ENCODE data around the gene ARID1B.

ARID1B gene

DNA sequence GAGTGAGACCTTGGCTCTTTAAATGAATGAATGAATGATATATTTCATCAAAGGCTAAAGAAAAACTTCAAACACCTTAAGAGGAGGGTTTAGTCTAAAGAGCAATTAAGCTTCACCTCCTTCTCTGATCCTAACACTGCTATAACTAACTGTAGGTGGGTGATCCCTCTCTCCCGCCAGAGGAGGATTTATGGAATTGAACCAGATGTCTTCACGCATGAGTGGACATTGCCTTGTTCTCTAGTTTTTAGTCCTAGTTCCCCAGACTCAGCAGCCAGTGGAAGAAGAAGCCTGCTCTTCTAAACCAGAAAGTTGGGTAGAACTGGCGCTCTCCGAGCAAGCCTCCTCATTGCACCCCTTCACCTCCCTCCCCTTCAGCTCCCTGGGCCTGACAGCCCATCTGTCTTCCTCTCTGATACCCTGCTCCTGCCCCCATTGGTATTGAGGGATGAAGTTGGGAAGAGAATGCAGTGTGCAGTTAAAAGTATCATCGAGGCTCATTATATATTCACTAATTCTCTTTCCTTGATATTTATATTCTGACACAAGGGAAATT is 142.7 kb downstream of the ARID1B start:
- DNase-seq = peak; percentile 43
- TF ChIP-seq, protein P1, sequence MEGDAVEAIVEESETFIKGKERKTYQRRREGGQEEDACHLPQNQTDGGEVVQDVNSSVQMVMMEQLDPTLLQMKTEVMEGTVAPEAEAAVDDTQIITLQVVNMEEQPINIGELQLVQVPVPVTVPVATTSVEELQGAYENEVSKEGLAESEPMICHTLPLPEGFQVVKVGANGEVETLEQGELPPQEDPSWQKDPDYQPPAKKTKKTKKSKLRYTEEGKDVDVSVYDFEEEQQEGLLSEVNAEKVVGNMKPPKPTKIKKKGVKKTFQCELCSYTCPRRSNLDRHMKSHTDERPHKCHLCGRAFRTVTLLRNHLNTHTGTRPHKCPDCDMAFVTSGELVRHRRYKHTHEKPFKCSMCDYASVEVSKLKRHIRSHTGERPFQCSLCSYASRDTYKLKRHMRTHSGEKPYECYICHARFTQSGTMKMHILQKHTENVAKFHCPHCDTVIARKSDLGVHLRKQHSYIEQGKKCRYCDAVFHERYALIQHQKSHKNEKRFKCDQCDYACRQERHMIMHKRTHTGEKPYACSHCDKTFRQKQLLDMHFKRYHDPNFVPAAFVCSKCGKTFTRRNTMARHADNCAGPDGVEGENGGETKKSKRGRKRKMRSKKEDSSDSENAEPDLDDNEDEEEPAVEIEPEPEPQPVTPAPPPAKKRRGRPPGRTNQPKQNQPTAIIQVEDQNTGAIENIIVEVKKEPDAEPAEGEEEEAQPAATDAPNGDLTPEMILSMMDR (IDR thresholded peaks at IDR 0.05; ENCODE audit: low read depth, low read length) = no peak
- Histone ChIP-seq H3K9me3 (no peaks in the 10 kb centered on the region), H3K4me3 (ENCODE audit: low read depth, low read length) (no peak overlapping the region), H3K4me1 (peaks cover 14% of the 10 kb centered on the region), H3K27me3 (no peaks in the 10 kb centered on the region), H3K36me3 (no peaks in the 10 kb centered on the region)

DNA sequence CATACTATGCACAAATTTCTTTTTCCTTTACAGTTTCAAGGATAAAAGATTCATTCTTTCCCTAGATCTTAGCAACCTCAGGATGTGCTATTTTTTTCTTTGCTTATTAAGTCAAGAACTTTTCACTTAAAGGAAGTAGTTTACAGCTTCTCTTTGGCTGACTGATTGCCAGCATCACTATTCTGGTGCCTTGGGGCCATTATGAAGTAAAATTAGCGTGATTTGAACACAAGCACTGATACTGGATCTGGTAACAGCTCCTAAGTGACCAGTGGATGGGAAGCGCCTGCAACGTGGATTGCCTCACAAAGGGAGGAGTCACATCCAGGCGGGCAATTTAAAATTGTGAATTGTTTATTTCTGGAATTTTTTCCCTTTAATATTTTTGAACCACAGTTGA is 147.1 kb downstream of the ARID1B start:
- TF ChIP-seq, protein P1 (IDR thresholded peaks at IDR 0.05; ENCODE audit: low read depth, low read length) = no peak
- Histone ChIP-seq H3K4me3 (ENCODE audit: low read depth, low read length) (no peak overlapping the region), H3K9me3 (no peaks in the 10 kb centered on the region), H3K27me3 (no peaks in the 10 kb centered on the region), H3K4me1 (peaks cover 21% of the 10 kb centered on the region), H3K36me3 (no peaks in the 10 kb centered on the region; the same call in 1 of the 2 replicates)
- no peak for DNase-seq

DNA sequence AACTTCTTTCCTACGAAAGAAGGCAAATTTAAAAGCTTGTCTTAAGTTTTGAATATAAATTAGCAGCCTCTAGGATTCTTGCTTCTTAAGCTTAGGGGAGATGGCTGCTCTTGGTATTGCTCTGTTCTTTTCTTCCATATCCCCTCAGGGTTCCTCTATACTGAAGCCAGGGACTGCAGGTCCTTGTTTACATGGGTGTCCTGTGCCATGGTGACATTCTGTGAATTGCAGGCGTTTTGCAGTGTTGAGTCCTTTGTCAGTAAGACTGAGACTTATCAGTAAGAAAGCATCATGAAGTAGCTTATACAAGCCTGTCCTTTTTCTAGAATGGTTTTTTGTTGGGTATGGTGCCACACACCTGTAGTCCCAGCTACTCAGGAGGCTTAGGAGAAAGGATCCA is 147.8 kb downstream of the ARID1B start:
- no peaks in the 10 kb centered on the region for H3K9me3 ChIP-seq
- no peaks in the 10 kb centered on the region for H3K27me3 ChIP-seq
- DNase-seq = no peak
- TF ChIP-seq, protein P1 (IDR thresholded peaks at IDR 0.05; ENCODE audit: low read depth, low read length) = no peak
- H3K4me3 ChIP-seq (ENCODE audit: low read depth, low read length) = no peak overlapping the region
- H3K36me3 ChIP-seq = no peaks in the 10 kb centered on the region; the same call in 1 of the 2 replicates
- peaks cover 18% of the 10 kb centered on the region for H3K4me1 ChIP-seq

DNA sequence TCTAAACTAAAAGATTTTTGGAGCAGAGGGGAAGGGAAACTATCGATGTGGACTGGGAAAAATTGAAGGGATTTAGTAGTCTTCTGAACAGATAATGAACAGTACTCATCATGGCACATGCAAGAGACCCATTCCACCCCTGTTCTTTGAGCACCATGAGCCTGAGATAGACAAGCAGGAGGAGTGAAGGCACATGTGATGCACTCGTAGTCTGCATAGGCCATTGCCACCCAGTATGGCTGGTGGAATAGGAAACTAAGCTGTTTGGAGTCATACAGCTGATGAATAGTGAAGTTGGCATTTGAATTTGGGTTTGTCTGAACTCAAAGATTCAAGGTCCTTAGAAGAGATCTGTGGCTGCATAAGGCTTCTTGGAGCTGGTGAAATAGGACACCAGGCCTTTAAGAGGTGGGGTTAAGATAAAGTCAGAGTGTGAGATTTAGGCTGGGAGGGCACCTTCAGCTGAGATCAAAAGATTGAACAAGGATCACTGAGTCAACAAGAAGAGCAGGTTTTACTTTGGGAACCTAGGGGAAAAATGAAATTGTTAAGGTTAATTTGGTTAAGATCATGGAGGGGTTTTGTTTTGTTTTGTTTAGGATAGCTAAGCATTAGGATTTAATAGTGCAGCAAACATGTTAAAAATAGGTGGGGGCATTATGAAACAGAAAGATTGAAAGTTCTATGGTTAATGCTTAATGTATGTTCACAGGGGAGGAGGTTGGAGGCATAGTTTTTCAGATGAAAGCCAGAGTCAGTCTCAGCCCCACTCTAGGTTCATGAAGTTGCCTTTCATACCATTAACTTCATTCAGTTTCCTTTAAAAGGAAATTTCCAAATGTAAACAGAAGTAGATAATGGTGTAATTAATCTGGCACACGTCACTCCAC is 148.8 kb downstream of the ARID1B start:
- TF ChIP-seq, protein P1 (IDR thresholded peaks at IDR 0.05; ENCODE audit: low read depth, low read length) = no peak
- no peaks in the 10 kb centered on the region; the same call in 1 of the 2 replicates for H3K36me3 ChIP-seq

DNA sequence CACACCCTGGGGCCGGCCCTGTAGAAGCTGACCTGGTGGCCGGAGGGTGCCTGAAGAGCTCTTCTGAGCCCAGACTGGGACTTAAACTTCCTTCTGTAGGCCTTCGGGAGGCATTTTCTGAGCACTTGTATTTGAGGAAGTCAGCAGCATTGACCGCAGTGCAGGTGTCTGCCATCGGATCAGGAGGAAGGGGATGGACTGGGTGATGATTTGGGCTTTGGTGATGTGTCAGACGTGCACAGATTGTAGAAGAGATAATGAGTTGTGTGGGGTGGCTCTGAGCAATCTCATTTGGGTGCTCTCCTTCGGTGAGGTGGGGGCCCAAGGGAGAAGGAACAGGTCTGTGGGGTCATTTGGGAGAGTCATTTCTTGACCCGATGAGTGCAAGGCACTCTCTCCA is 150.9 kb downstream of the ARID1B start:
- no peak for DNase-seq
- H3K27me3 ChIP-seq = no peaks in the 10 kb centered on the region
- H3K9me3 ChIP-seq = no peaks in the 10 kb centered on the region
- no peaks in the 10 kb centered on the region; the same call in 1 of the 2 replicates for H3K36me3 ChIP-seq
- H3K4me3 ChIP-seq (ENCODE audit: low read depth, low read length) = no peak overlapping the region
- H3K4me1 ChIP-seq = peaks cover 14% of the 10 kb centered on the region
- TF ChIP-seq, protein P1 (IDR thresholded peaks at IDR 0.05; ENCODE audit: low read depth, low read length) = no peak

More for the DNA sequence above, 148.8 kb downstream of the ARID1B start:
- H3K4me3 ChIP-seq (ENCODE audit: low read depth, low read length) = no peak overlapping the region
- H3K9me3 ChIP-seq = no peaks in the 10 kb centered on the region
- no peaks in the 10 kb centered on the region for H3K27me3 ChIP-seq
- peaks cover 12% of the 10 kb centered on the region for H3K4me1 ChIP-seq
- no peak for DNase-seq

DNA sequence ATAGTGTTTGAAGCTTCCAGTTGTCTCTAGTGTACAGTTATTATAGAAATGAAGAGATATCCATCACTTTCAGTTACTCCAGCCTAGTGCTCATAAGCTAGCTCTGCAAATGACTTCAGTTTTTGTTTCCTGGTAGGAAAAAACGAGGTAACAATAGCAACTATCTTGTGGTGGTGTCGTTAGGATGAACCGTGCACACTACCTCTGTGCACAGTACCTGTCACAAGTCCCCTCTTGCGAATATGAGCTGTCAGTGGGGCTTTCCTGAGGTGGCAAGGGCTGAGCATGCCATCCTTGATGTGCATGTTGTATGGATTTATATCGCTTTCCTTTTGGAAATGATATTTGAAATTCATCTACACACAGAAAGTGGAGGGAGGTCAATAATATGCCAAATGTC is 151.8 kb downstream of the ARID1B start:
- Histone ChIP-seq H3K36me3 (no peaks in the 10 kb centered on the region; the same call in 1 of the 2 replicates), H3K4me1 (peaks cover 16% of the 10 kb centered on the region), H3K4me3 (ENCODE audit: low read depth, low read length) (no peak overlapping the region), H3K9me3 (no peaks in the 10 kb centered on the region), H3K27me3 (no peaks in the 10 kb centered on the region)
- TF ChIP-seq, protein P1 (IDR thresholded peaks at IDR 0.05; ENCODE audit: low read depth, low read length) = no peak
- DNase-seq = no peak
